OCI-LY7 (cell line): ENCODE measurements around the gene PPM1H. TPM values are rescaled to one million over a fixed set of nuclear protein-coding genes. Genes with fewer than 3 reads are reported as not detected.

Experiments
- BruUV-seq: library from RNA; stranded (reverse); fragments of 400-500 nt; replicated peaks from 2 replicates; lab custom pipeline; 2021; lab: Mats Ljungman, UMichigan
- CTCF ChIA-PET: fragments of 300-600 bp; sonication (Branson Sonifier 250); formaldehyde crosslinking; loops from one replicate; lab custom pipeline; 2022; ENCODE audit warnings: antibody characterized with exemption; ENCODE audit not compliant: unreplicated experiment; lab: Charles Lee
- POLR2A ChIA-PET: fragments of 300-600 bp; sonication (Branson Sonifier 250); formaldehyde crosslinking; loops from one replicate; lab custom pipeline; 2022; ENCODE audit warnings: antibody characterized with exemption; lab: Charles Lee
- DNase-seq: peaks from one replicate; pipeline ENCODE4 v3.0.0-alpha.2; 2015; ENCODE audit warnings: low spot score
- H2AFZ ChIP-seq: fragments of 200-600 bp; sonication (generic), shearing (Covaris generic); 2 replicates; pipeline ENCODE4 v1.6.1; 2014; ENCODE audit warnings: mild to moderate bottlenecking, antibody characterized with exemption, low read length, moderate library complexity
- H3K27ac ChIP-seq: fragments of 200-600 bp; sonication (generic); 2 replicates; pipeline ENCODE4 v1.5.1; 2014; ENCODE audit warnings: mixed run types, low read depth, mild to moderate bottlenecking, moderate library complexity, low read length, inconsistent platforms; ENCODE audit not compliant: poor library complexity, severe bottlenecking
- H3K36me3 ChIP-seq: fragments of 200-600 bp; sonication (generic); 2 replicates; pipeline ENCODE4 v1.6.1; 2014; ENCODE audit warnings: mild to moderate bottlenecking, antibody characterized with exemption, low read length, moderate library complexity, mixed read lengths; ENCODE audit not compliant: insufficient read depth
- H3K4me1 ChIP-seq: fragments of 200-600 bp; sonication (generic); 2 replicates; pipeline ENCODE4 v1.5.1; 2014; ENCODE audit warnings: mild to moderate bottlenecking, low read length; ENCODE audit not compliant: insufficient read depth, poor library complexity, severe bottlenecking
- H3K4me2 ChIP-seq: fragments of 200-600 bp; sonication (generic); 2 replicates; pipeline ENCODE4 v1.6.1; 2014; ENCODE audit warnings: mild to moderate bottlenecking, low read length
- H3K4me3 ChIP-seq: fragments of 200-600 bp; sonication (generic); 2 replicates; pipeline ENCODE4 v1.5.1; 2014; ENCODE audit warnings: mild to moderate bottlenecking, low read depth, low read length; ENCODE audit not compliant: poor library complexity, severe bottlenecking
- H3K79me2 ChIP-seq: fragments of 200-600 bp; sonication (generic); 2 replicates; pipeline ENCODE4 v1.6.1; 2016; ENCODE audit warnings: low read depth, mild to moderate bottlenecking, low read length, moderate library complexity, mixed read lengths; ENCODE audit not compliant: insufficient read depth
- H3K9me2 ChIP-seq: fragments of 200-600 bp; sonication (generic); 2 replicates; pipeline ENCODE4 v1.6.1; 2016; ENCODE audit warnings: mild to moderate bottlenecking, low read length, mixed read lengths; ENCODE audit not compliant: insufficient read depth
- H3K9me3 ChIP-seq: fragments of 200-600 bp; sonication (generic); 2 replicates; pipeline ENCODE4 v1.6.1; 2014; ENCODE audit warnings: mild to moderate bottlenecking, mixed run types, low read length, mixed read lengths
- H4K20me1 ChIP-seq: fragments of 200-600 bp; sonication (generic); 2 replicates; pipeline ENCODE4 v1.6.1; 2014; ENCODE audit warnings: mild to moderate bottlenecking, antibody characterized with exemption, low read length, moderate library complexity, mixed read lengths; ENCODE audit not compliant: insufficient read depth
- CTCF ChIP-seq: fragments of 200-600 bp; sonication (generic); conservative IDR thresholded peaks from 2 replicates; pipeline ENCODE4 v1.5.1; 2014; ENCODE audit warnings: mild to moderate bottlenecking, antibody characterized with exemption, low read length, moderate library complexity, mixed read lengths
- EZH2phosphoT487 ChIP-seq: fragments of 200-600 bp; sonication (generic); IDR thresholded peaks from 2 replicates; pipeline ENCODE4 v1.6.1; 2018; ENCODE audit warnings: low read depth, borderline replicate concordance, mild to moderate bottlenecking, mixed run types, antibody characterized with exemption, low read length, moderate library complexity, mixed read lengths
- intact Hi-C: fragments of 100-400 bp; cut with micrococcal nuclease; formaldehyde crosslinking; loops from one replicate; pipeline ENCODE4 v1.10.0; 2022; ENCODE audit not compliant: unreplicated experiment
- total RNA-seq, 2 experiments: library from RNA; depleted of rRNA in 1 of 2; stranded (reverse); fragments of >200 nt in 1 of 2; shearing (Covaris generic) in 1 of 2; gene quantifications; 2 replicates each; pipeline ENCODE4 v1.2.3, GENCODE V29; 2014 to 2022

Gene PPM1H
- total RNA-seq, 2 experiments from 2014 or later = 2.0 to 3.4 TPM

- H3K4me2 ChIP-seq = no peak overlapping the region
- no peak overlapping the region for H2AFZ ChIP-seq
- no peaks in the 10 kb centered on the region for H3K9me3 ChIP-seq
- POLR2A ChIA-PET = no interaction called here
- no peak for DNase-seq
- no peak overlapping the region for H3K27ac ChIP-seq
- H3K9me2 ChIP-seq = no peaks in the 10 kb centered on the region; the same call in 1 of the 2 replicates
- intact Hi-C loops = no loop called here
- BruUV-seq = no TSS peak
- no peaks in the 10 kb centered on the region for H3K36me3 ChIP-seq
- H3K4me3 ChIP-seq = no peak overlapping the region
- no peak for TF ChIP-seq EZH2phosphoT487
- TF ChIP-seq CTCF = no peak
- H3K4me1 ChIP-seq = no peaks in the 10 kb centered on the region
- H4K20me1 ChIP-seq = no peaks in the 10 kb centered on the region
- CTCF ChIA-PET = no interaction called here
- H3K79me2 ChIP-seq = no peaks in the 10 kb centered on the region
These were observed 248.0 kb downstream of the PPM1H start for GRCh38 chr12:62686938-62687337.

DNA sequence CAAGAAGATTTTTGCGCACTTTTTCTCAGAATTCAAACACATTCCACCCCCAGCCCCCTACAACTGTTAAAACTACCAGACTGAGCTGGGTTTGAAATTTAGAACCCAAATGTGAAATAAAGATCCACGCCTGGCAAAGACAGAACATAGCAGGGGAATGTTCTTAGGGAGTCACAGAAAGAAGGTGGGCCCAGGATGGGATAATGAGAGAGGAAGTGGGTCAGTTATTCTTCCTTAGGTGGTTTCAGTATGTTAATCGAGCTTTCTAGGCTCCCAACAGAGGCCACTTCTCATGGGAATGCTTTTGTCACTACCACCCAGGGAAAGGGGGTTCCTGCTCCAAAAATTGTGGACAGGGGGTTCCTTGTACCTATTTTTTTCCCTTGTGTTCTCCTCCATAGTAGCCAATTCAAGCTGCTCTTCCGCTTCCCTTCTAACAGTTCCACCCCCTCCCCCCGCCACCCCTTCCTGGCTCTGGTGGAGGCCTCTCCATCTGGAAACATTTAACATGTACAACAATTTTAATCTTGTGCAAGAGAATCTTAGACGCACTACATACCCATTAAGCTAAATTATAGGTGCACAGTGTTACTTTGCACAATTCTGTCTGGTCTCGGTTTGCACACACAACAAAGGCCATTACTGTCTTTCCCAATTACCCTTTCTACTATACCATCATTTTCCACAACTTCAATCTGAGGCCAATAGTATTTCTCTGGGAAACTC lies 250.2 kb downstream of the PPM1H start:
- BruUV-seq = no TSS peak
- intact Hi-C loops = no loop called here
- CTCF ChIA-PET = no interaction called here

More for the DNA sequence above, 250.2 kb downstream of the PPM1H start:
- no peaks in the 10 kb centered on the region for H3K9me3 ChIP-seq
- no peak overlapping the region for H3K4me3 ChIP-seq
- H3K36me3 ChIP-seq = no peaks in the 10 kb centered on the region
- H3K4me2 ChIP-seq = no peak overlapping the region
- DNase-seq = no peak
- POLR2A ChIA-PET = no interaction called here
- H3K79me2 ChIP-seq = no peaks in the 10 kb centered on the region
- H4K20me1 ChIP-seq = no peaks in the 10 kb centered on the region
- H3K27ac ChIP-seq = no peak overlapping the region
- no peaks in the 10 kb centered on the region; the same call in 1 of the 2 replicates for H3K9me2 ChIP-seq
- TF ChIP-seq CTCF = no peak
- no peak for TF ChIP-seq EZH2phosphoT487
- H3K4me1 ChIP-seq = no peaks in the 10 kb centered on the region
- no peak overlapping the region for H2AFZ ChIP-seq
